Esophagus squamous epithelium (tissue), 4 donors: ENCODE results near the gene RASGRF1.

Experiments
- CTCF ChIP-seq, 6 experiments: fragments of 450-650 bp in 4 of 6; fragments of 200-600 bp in 2 of 6; sonication (generic) in 2 of 6; IDR thresholded peaks; one replicate each; pipeline ENCODE4 v1.5.1; 2016 to 2019; ENCODE audit warnings: antibody characterized with exemption in 6 of 6, mild to moderate bottlenecking in 4 of 6, moderate library complexity in 4 of 6
- POLR2A ChIP-seq, 4 donors: fragments of 450-650 bp; IDR thresholded peaks; one replicate each; pipeline ENCODE4 v1.6.1; 2017; ENCODE audit warnings: antibody characterized with exemption in 4 of 4, mild to moderate bottlenecking in 4 of 4, moderate library complexity in 3 of 4

- TF ChIP-seq CTCF (IDR thresholded peaks at IDR 0.05) = no peak
- TF ChIP-seq POLR2A (IDR thresholded peaks at IDR 0.05) = no peak
These were observed 12.0 kb upstream of the RASGRF1 start for GRCh38 chr15:79102595-79102994.
